Right lobe of liver (tissue), 6 donors: ENCODE measurements around the gene F13A1. TPM values are rescaled to one million over a fixed set of nuclear protein-coding genes. Genes with fewer than 3 reads are reported as not detected.

ENCODE experiments used
- ATAC-seq, 4 donors: fragments of 200-7000 bp; cut with Tn5 transposase; one replicate each; pipeline ENCODE4 v1.9.1; 2020; ENCODE audit warnings: mild to moderate bottlenecking in 4 of 4, moderate library complexity in 4 of 4
- DNase-seq, 3 donors: peaks; one replicate each; pipeline ENCODE4 v3.0.0-alpha.2; 2020
- H3K27ac ChIP-seq, 3 donors: fragments of 200-600 bp; one replicate each; pipeline ENCODE4 v1.8.0; 2022
- H3K27me3 ChIP-seq, 2 donors: fragments of 200-600 bp; one replicate each; pipeline ENCODE4 v1.8.0; 2022
- H3K36me3 ChIP-seq, 4 donors: fragments of 200-600 bp; sonication (generic) in 1 of 4; one replicate each; pipeline versions ENCODE4 v1.5.1 to v1.8.0; 2017 to 2022; ENCODE audit warnings: control low read depth in 1 of 4
- H3K4me1 ChIP-seq, 4 donors: fragments of 200-600 bp; sonication (generic) in 1 of 4; one replicate each; pipeline versions ENCODE4 v1.5.1 to v1.8.0; 2017 to 2022; ENCODE audit warnings: control low read depth in 1 of 4
- H3K4me3 ChIP-seq, 3 donors: fragments of 200-600 bp; one replicate each; pipeline ENCODE4 v1.8.0; 2022
- H3K9me3 ChIP-seq, 4 donors: fragments of 200-600 bp; sonication (generic) in 1 of 4; one replicate each; pipeline versions ENCODE4 v1.5.1 to v1.8.0; 2017 to 2022; ENCODE audit warnings: control low read depth in 1 of 4
- POLR2A ChIP-seq: fragments of 450-650 bp; IDR thresholded peaks from one replicate; pipeline ENCODE4 v1.6.1; 2017; ENCODE audit warnings: antibody characterized with exemption, mild to moderate bottlenecking
- WGBS: methylation state at CpG from one replicate; pipeline ENCODE4 v1.1.6; 2018; ENCODE audit warnings: low coverage, low lambda C conversion rate; ENCODE audit not compliant: insufficient coverage; ENCODE audit errors: missing lambda C conversion rate; 5-methylcytosine and 5-hydroxymethylcytosine counted together
- intact Hi-C, 2 donors: fragments of 100-400 bp; cut with DNase I; formaldehyde crosslinking; loops; one replicate each; pipeline versions ENCODE4 v1.11.2 to v1.14.1; 2022
- total RNA-seq, 6 experiments: library from RNA; depleted of rRNA in 2 of 6; stranded (reverse); fragments of >200 nt in 2 of 6; fragmentation: NEBNext Ultra II Directional in 3 of 6; extraction: Animal tissue kit (Norgen Biotek cat#: 25700) in 3 of 6; gene quantifications; one replicate each; pipeline versions ENCODE4 v1.1.0 to v1.2.4, GENCODE V29; 2016 to 2023
- TF ChIP-seq, protein P1 (sequence below), 4 donors: fragments of 200-600 bp in 3 of 4; fragments of 450-650 bp in 1 of 4; IDR thresholded peaks; one replicate each; pipeline versions ENCODE4 v1.5.1 to v1.8.0; 2016 to 2022; ENCODE audit warnings: antibody characterized with exemption in 4 of 4, mild to moderate bottlenecking in 2 of 4
- donor health status: DM: no; HTN: yes; CAD: no.
- donor health status: DM: no; HTN: no; CAD: no.
- donor health status: DM: no; HTN: no; CAD: no.
- donor health status: DM: no; HTN: yes; CAD: no.
- donor health status: DM: no; HTN: yes; CAD: no.

Gene F13A1
- total RNA-seq, 6 experiments from 2014 or later: 0.86 to 10.1 (median 2.1) TPM

DNA sequence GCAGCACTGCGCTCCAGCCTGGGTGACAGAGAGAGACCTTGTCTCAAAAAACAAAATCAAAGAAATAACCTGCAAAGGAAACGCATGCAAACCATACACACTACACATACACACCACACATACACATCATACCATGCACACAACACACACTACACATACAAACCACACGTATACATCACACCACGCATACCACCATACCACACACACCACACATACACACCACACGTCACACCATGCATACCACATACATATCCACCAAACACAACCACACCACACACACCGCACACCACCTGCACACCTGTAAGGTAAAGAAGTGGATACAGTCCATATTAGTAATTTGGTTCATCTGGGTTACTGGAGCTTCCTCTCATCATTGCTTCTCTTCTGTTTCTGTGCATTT, 32.3 kb upstream of the F13A1 start:
- no peaks in the 10 kb centered on the region for H3K4me1 ChIP-seq
- no peaks in the 10 kb centered on the region for H3K9me3 ChIP-seq
- no peaks in the 10 kb centered on the region for H3K36me3 ChIP-seq
- H3K4me3 ChIP-seq: no peak overlapping the region
- H3K27ac ChIP-seq: no peak overlapping the region
- H3K27me3 ChIP-seq: no peaks in the 10 kb centered on the region
- no peak for ATAC-seq
- no peak for DNase-seq
- WGBS: 77% methylated on average over 6 of the region's 6 CpGs
- TF ChIP-seq, protein P1, sequence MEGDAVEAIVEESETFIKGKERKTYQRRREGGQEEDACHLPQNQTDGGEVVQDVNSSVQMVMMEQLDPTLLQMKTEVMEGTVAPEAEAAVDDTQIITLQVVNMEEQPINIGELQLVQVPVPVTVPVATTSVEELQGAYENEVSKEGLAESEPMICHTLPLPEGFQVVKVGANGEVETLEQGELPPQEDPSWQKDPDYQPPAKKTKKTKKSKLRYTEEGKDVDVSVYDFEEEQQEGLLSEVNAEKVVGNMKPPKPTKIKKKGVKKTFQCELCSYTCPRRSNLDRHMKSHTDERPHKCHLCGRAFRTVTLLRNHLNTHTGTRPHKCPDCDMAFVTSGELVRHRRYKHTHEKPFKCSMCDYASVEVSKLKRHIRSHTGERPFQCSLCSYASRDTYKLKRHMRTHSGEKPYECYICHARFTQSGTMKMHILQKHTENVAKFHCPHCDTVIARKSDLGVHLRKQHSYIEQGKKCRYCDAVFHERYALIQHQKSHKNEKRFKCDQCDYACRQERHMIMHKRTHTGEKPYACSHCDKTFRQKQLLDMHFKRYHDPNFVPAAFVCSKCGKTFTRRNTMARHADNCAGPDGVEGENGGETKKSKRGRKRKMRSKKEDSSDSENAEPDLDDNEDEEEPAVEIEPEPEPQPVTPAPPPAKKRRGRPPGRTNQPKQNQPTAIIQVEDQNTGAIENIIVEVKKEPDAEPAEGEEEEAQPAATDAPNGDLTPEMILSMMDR (IDR thresholded peaks at IDR 0.05): no peak
- TF ChIP-seq POLR2A: no peak
- intact Hi-C loops: no loop called here

DNA sequence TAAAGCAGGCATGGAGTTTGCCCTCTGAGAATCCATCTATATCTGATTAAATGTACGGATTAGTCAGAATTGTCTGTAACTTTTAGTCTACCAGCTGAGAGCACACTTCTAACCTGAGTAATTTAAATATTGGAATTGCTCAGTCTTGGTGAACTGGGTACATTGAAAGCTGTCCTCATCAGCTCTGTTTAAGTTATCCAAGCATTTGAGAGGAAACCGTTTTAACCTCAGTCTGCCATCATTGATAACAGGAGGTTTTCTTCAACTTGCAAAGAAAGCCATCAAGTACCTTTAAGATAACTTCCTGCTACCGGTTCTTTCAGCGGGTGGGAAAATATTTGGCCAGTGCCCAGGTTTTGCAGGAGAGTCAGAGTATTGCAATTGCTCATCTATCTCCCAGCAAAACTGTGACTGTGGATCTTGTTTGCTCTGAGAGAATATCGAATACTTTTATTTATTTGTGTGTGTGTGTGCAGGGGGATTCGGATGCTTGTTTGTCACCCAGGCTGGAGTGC, 31.1 kb upstream of the F13A1 start:
- 23% methylated on average over 6 of the region's 6 CpGs for WGBS
- H3K4me3 ChIP-seq: no peak overlapping the region
- no peak overlapping the region for H3K27ac ChIP-seq
- no peak for DNase-seq
- intact Hi-C loops: no loop called here
- H3K9me3 ChIP-seq: no peaks in the 10 kb centered on the region
- no peaks in the 10 kb centered on the region for H3K36me3 ChIP-seq
- no peaks in the 10 kb centered on the region for H3K27me3 ChIP-seq
- no peak for ATAC-seq
- TF ChIP-seq POLR2A: no peak
- TF ChIP-seq, protein P1 (IDR thresholded peaks at IDR 0.05): no peak
- no peaks in the 10 kb centered on the region for H3K4me1 ChIP-seq

DNA sequence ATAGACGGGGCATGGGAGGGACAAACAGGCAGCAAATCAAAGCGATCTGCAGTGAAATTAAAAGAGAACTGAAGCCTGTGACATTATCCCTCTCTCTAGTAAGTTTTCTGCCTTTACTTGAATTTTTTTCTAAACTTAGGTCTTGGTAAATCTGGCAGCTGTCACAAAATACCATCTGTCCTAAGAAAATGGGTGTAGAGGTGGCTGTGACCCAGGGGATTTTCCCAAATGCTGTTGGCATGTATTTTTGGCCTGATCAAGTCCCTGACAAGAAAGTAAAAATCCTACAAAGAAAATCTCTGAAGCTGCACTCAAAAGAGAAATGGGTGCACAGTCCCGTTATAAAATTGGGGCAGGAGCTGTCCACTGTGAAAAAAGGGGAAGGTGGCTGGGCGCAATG, 30.2 kb upstream of the F13A1 start:
- 67% methylated on average over 4 of the region's 4 CpGs for WGBS

DNA sequence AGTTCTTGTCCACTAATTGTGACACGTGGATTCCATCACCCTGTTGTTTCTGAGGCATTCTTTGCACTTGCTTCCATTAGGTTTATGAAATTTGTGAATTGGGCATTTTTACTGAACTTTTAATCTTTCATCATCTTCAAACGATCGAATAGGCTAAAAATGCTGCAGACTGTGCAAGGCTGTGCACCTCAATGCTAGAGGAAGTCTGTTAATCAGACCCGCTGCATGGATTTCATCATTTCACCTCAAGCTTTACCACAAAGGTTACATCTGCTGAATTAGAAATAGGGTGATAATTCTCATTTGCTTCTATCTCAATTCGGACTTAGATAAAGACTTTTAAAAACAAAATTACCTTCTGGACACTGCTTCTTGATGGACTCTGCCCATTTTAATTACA, 27.8 kb upstream of the F13A1 start:
- WGBS: 34% methylated on average over 5 of the region's 5 CpGs
- no peak for ATAC-seq
- H3K36me3 ChIP-seq: no peaks in the 10 kb centered on the region

More for the DNA sequence above, 30.2 kb upstream of the F13A1 start:
- no peak for TF ChIP-seq POLR2A
- TF ChIP-seq, protein P1 (IDR thresholded peaks at IDR 0.05): no peak
- intact Hi-C loops: no loop called here
- no peaks in the 10 kb centered on the region for H3K36me3 ChIP-seq
- H3K27ac ChIP-seq: no peak overlapping the region
- no peaks in the 10 kb centered on the region for H3K27me3 ChIP-seq
- H3K4me1 ChIP-seq: no peaks in the 10 kb centered on the region
- DNase-seq (no peak), ATAC-seq (no peak)
- no peaks in the 10 kb centered on the region for H3K9me3 ChIP-seq
- H3K4me3 ChIP-seq: no peak overlapping the region

More for the DNA sequence above, 27.8 kb upstream of the F13A1 start:
- no peaks in the 10 kb centered on the region for H3K27me3 ChIP-seq
- TF ChIP-seq POLR2A: no peak
- TF ChIP-seq, protein P1 (IDR thresholded peaks at IDR 0.05): no peak
- no peak overlapping the region for H3K4me3 ChIP-seq
- peaks cover 0 to 2% (median 0%) of the 10 kb centered on the region in 4 donors for H3K4me1 ChIP-seq
- H3K9me3 ChIP-seq: no peaks in the 10 kb centered on the region
- H3K27ac ChIP-seq: no peak overlapping the region
- no peak for DNase-seq
- intact Hi-C loops: no loop called here
